ENCODE data around the gene CDH2. TPM values are rescaled to one million over a fixed set of nuclear protein-coding genes. Genes with fewer than 3 reads are reported as not detected.

CDH2 gene
- total RNA-seq, 1 donor from 2014 or later = 3.7 TPM

DNA sequence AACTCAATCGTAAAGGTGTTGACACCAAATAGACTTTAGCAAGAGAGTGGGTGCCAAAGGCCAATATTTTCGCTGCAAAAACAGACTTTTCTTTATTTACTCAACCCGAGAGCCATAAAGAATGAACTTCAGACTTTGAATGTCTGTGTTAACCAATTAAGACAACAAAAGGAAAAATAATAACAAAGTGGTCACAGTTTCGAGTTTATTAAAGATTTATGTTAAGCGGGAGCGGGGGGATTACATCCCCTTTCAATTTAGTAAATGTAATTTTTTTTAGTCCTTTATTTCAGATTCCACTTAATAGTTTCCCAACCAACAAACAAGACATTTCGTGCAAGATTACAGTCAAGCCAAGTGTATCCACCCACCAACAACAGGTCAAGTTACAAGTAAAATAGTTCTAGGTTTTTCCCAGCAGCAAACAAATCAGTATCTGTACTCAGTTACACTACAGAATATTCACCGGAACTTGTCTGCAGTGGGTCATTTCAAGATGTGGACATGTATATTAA is 9.0 kb downstream of the CDH2 start:
- no peak for TF ChIP-seq POLR2AphosphoS5 (IDR thresholded peaks at IDR 0.05; ENCODE audit: insufficient read depth in 1 of 2, low read depth in 1 of 2)
- TF ChIP-seq, protein P1, sequence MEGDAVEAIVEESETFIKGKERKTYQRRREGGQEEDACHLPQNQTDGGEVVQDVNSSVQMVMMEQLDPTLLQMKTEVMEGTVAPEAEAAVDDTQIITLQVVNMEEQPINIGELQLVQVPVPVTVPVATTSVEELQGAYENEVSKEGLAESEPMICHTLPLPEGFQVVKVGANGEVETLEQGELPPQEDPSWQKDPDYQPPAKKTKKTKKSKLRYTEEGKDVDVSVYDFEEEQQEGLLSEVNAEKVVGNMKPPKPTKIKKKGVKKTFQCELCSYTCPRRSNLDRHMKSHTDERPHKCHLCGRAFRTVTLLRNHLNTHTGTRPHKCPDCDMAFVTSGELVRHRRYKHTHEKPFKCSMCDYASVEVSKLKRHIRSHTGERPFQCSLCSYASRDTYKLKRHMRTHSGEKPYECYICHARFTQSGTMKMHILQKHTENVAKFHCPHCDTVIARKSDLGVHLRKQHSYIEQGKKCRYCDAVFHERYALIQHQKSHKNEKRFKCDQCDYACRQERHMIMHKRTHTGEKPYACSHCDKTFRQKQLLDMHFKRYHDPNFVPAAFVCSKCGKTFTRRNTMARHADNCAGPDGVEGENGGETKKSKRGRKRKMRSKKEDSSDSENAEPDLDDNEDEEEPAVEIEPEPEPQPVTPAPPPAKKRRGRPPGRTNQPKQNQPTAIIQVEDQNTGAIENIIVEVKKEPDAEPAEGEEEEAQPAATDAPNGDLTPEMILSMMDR (IDR thresholded peaks at IDR 0.05) = no peak
- TF ChIP-seq POLR2A (IDR thresholded peaks at IDR 0.05) = no peak
- no peaks in the 10 kb centered on the region for H3K36me3 ChIP-seq
- intact Hi-C loops (cut with DNase I) = no loop called here

DNA sequence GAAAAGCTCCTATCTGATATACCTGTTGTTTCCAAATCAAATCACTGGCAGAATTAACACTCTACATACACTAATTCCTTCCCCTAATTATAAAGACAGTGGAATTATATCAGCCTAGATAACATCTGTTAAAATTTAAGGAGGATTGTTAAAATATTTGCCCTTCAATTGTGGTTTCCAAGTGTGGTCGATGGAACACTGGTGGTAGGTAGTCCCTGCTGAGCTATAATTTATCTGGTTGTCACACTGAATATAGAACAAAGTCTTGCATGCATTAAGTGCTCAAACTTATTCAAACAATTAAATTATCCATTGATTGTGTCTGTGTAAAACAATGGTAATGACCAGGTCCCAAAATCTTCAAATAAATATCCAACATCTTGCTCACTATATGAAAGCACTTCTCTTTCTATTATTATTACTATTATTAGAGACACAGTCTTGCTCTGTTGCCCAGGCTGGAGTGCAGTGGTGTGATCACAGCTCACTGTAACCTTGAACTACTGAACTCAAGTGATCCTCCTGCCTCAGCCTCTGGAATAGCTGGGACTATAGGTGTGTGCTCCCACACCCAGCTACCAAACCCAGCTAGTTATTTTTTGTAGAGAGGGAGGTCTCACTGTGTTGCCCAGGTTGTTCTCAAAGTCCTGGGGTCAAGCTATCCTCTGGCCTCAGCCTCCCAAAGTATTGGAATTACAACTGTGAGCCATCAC is 12.0 kb downstream of the CDH2 start:
- Histone ChIP-seq H3K9me3 (no peaks in the 10 kb centered on the region), H3K27me3 (no peaks in the 10 kb centered on the region), H3K4me3 (no peak overlapping the region), H3K27ac (no peak overlapping the region), H3K4me1 (no peaks in the 10 kb centered on the region), H3K36me3 (no peaks in the 10 kb centered on the region)
- intact Hi-C loops (cut with DNase I) = no loop called here
- no peak for DNase-seq (ENCODE audit: extremely low spot score in 2 of 2)
- TF ChIP-seq, protein P1 (IDR thresholded peaks at IDR 0.05) = no peak
- TF ChIP-seq POLR2A (IDR thresholded peaks at IDR 0.05) (no peak), POLR2AphosphoS5 (IDR thresholded peaks at IDR 0.05; ENCODE audit: insufficient read depth in 1 of 2, low read depth in 1 of 2) (no peak)

More for the DNA sequence above, 9.0 kb downstream of the CDH2 start:
- Histone ChIP-seq H3K27me3 (no peaks in the 10 kb centered on the region), H3K27ac (no peak overlapping the region), H3K9me3 (no peaks in the 10 kb centered on the region), H3K4me3 (no peak overlapping the region), H3K4me1 (no peaks in the 10 kb centered on the region)
- no peak for DNase-seq (ENCODE audit: extremely low spot score in 2 of 2)

DNA sequence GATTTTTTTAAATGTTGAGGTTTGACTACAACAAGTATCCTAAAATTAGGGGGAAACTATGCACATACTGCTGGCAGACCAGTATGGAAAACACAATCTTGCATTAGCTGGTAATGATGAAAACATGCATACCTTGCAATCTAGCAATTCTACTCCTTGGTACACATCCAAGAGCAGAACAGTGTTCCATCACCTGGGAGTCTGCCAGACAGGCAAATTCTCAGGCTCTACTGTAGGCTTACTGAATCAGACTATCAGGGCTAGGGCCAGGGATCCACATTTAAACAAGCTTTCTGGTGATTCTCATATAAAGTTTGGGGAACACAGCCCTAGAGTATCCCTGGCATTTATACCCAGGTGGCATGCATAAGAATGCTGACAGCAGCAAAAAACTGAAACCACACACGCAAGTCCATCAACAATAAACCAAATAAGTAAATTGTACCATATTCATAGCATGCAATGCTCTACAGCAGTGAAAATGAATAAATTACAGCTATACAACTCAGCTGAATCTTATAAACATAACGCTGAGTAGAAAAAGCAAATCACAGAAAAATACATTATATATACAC is 13.6 kb downstream of the CDH2 start:
- Histone ChIP-seq H3K4me3 (no peak overlapping the region), H3K4me1 (no peaks in the 10 kb centered on the region), H3K27ac (no peak overlapping the region), H3K36me3 (no peaks in the 10 kb centered on the region), H3K27me3 (no peaks in the 10 kb centered on the region), H3K9me3 (no peaks in the 10 kb centered on the region)
- DNase-seq (ENCODE audit: extremely low spot score in 2 of 2) = no peak
- TF ChIP-seq, protein P1 (IDR thresholded peaks at IDR 0.05) = no peak
- TF ChIP-seq POLR2A (IDR thresholded peaks at IDR 0.05) (no peak), POLR2AphosphoS5 (IDR thresholded peaks at IDR 0.05; ENCODE audit: insufficient read depth in 1 of 2, low read depth in 1 of 2) (no peak)
- intact Hi-C loops (cut with DNase I) = no loop called here

DNA sequence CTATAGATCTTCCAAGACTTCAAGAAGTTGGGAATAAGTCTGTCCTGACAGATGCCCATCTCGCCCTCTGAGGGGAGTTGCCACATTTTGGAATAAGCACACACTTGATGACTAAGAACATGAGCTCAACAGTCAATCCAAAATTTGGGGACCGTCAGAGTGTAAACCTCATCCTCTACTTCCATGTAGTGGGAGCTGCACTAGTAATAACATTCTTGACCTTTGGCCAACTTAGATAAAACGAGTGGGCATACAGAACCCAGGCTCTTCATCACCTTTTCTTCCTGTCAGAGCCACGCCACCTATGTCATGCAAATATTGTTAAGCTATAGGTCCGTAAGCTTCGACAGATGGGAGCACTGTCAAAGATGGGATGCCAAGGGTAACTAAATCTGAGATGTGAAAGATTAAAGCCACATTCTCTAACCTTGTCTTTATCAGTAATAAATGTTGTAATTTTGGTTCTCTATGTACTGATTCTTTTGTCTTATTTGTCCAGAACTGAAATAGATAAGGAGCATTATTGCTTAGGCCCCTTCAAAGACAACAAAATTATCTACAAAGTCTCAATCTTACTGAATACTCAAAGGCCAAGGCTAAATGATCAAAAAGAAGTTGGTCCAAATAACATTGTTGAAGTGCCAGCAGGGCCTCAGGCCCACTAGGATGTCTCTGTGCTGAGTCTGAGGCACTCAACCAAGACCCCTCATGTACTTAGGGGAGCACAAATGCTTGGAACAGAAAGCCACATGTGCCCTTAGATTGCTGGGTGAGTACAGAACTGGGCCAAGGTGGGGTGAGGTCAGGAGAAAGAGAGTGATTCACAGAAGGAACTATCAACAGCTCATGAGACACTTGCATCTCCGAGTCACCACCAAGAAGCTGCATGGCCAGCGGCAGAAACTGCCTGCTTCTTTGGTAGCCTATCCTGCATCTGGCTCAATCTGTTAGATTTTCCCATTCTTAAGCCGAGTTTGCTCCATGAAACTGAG is 15.0 kb downstream of the CDH2 start:
- DNase-seq (ENCODE audit: extremely low spot score in 2 of 2) = no peak
- intact Hi-C loops (cut with DNase I) = no loop called here
- TF ChIP-seq, protein P1 (IDR thresholded peaks at IDR 0.05) = no peak
- no peak for TF ChIP-seq POLR2AphosphoS5 (IDR thresholded peaks at IDR 0.05; ENCODE audit: insufficient read depth in 1 of 2, low read depth in 1 of 2)
- no peak for TF ChIP-seq POLR2A (IDR thresholded peaks at IDR 0.05)
- no peaks in the 10 kb centered on the region for H3K27me3 ChIP-seq
- no peak overlapping the region for H3K4me3 ChIP-seq
- no peaks in the 10 kb centered on the region for H3K4me1 ChIP-seq
- no peak overlapping the region for H3K27ac ChIP-seq
- H3K9me3 ChIP-seq = no peaks in the 10 kb centered on the region
- no peaks in the 10 kb centered on the region for H3K36me3 ChIP-seq
